Ovary (tissue), 3 donors: ENCODE data around the gene TAS2R46.

Experiments used
- CTCF ChIP-seq, 3 donors: fragments of 450-650 bp in 2 of 3; fragments of 200-600 bp in 1 of 3; IDR thresholded peaks; one replicate each; pipeline versions ENCODE4 v1.5.1 to v1.8.0; 2016 to 2022; ENCODE audit warnings: antibody characterized with exemption in 3 of 3, mild to moderate bottlenecking in 1 of 3
- EP300 ChIP-seq: sonication (generic); formaldehyde crosslinking; IDR thresholded peaks from one replicate; pipeline ENCODE4 v1.6.1; 2017; ENCODE audit warnings: antibody characterized with exemption
- POLR2A ChIP-seq: fragments of 450-650 bp; IDR thresholded peaks from one replicate; pipeline ENCODE4 v1.6.1; 2017; ENCODE audit warnings: antibody characterized with exemption, mild to moderate bottlenecking, moderate library complexity
- donor health status: DM: no; HTN: no; CAD: no.

GRCh38 chr12:11075642-11076041 lies 13.5 kb upstream of the TAS2R46 start:
- TF ChIP-seq CTCF (IDR thresholded peaks at IDR 0.05) (no peak), EP300 (no peak), POLR2A (no peak)
